Inflammatory macrophage treated with lipopolysaccharide for 4 hours (primary cell): ENCODE measurements around the gene FGF21.
A peak's percentile ranks its signal among the peaks of the same experiment; 100 is the strongest.
"Not testable (repeated sequence)": the region's sequence is repeated elsewhere in the genome, so short reads cannot be mapped to it uniquely, and the experiment has no call there.

ENCODE experiments used
- DNase-seq: peaks from one replicate; pipeline ENCODE4 v3.0.0-alpha.2; 2020

Gene FGF21

DNA sequence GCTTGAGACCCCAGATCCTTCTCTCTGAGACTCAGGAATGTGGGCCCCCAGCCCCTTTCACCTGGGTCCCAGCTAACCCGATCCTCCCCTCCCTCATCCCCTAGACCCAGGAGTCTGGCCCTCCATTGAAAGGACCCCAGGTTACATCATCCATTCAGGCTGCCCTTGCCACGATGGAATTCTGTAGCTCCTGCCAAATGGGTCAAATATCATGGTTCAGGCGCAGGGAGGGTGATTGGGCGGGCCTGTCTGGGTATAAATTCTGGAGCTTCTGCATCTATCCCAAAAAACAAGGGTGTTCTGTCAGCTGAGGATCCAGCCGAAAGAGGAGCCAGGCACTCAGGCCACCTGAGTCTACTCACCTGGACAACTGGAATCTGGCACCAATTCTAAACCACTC lies 463 bp downstream of the FGF21 start:
- DNase-seq = no peak

DNA sequence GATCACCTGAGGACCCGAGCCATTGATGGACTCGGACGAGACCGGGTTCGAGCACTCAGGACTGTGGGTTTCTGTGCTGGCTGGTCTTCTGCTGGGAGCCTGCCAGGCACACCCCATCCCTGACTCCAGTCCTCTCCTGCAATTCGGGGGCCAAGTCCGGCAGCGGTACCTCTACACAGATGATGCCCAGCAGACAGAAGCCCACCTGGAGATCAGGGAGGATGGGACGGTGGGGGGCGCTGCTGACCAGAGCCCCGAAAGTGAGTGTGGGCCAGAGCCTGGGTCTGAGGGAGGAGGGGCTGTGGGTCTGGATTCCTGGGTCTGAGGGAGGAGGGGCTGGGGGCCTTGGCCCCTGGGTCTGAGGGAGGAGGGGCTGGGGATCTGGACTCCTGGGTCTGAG lies 888 bp downstream of the FGF21 start:
- no peak for DNase-seq

- no peak for DNase-seq
Observed at GRCh38 chr19:48756686-48757085, 1.4 kb downstream of the FGF21 start.

- no peak for DNase-seq
Observed at GRCh38 chr19:48757089-48757675, 1.9 kb downstream of the FGF21 start.

DNA sequence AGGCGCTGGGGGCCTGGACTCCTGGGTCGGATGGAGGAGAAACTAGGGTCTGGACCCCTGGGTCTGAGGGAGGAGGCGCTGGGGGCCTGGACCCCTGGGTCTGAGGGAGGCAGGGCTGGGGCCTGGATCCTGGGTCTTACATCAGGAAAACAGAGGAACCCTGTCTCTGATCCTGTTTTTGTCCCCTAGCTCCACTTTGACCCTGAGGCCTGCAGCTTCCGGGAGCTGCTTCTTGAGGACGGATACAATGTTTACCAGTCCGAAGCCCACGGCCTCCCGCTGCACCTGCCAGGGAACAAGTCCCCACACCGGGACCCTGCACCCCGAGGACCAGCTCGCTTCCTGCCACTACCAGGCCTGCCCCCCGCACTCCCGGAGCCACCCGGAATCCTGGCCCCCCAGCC lies 2.4 kb downstream of the FGF21 start:
- DNase-seq = no peak

GRCh38 chr19:48760504-48761205 lies 5.3 kb downstream of the FGF21 start:
- no peak for DNase-seq

- not testable (repeated sequence) for DNase-seq
Observed at GRCh38 chr19:48765816-48766215, 10.5 kb downstream of the FGF21 start.

GRCh38 chr19:48768171-48768753 lies 12.9 kb downstream of the FGF21 start:
- DNase-seq = not testable (repeated sequence)

GRCh38 chr19:48768994-48769713 lies 13.8 kb downstream of the FGF21 start:
- peak; percentile 72 for DNase-seq

DNA sequence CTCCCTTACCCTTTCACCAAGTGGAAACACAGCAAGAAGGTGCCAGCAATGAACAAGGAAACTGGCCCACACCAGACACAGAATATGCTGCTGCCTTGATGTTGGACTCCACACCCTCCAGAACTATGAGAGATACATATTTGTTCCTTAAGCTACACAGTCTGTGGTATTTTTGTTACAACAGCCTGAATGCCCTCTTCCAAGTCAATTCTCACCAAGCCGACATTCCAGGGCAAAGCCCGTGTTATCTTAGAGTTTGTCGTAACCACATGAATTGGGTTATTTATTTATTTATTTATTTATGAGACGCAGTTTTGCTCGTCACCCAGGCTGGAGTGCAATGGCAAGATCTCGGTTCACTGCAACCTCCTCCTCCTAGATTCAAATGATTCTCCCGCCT lies 14.9 kb downstream of the FGF21 start:
- DNase-seq = no peak

GRCh38 chr19:48770734-48771472 lies 15.6 kb downstream of the FGF21 start:
- DNase-seq = no peak

DNA sequence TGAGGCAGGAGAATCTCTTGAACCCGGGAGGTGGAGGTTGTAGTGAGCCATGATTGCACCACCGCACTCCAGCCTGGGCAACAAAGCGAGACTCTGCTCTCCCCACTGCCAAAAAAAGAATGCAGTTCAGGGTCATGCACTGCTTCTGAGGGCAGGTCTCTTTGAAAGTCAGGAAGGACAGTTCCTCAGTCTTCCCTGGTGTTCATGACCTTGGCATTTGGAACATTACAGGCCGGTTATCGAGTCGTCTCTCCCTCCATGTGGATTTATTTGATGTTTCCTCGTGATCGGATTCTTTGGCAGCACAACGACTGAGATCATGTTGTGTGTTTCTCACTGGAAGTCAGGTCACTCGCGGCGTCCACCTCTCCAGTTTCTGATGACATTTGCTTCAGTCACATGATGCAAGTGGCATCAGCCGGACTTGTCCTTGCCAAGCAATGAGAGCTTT lies 17.2 kb downstream of the FGF21 start:
- DNase-seq = no peak

DNA sequence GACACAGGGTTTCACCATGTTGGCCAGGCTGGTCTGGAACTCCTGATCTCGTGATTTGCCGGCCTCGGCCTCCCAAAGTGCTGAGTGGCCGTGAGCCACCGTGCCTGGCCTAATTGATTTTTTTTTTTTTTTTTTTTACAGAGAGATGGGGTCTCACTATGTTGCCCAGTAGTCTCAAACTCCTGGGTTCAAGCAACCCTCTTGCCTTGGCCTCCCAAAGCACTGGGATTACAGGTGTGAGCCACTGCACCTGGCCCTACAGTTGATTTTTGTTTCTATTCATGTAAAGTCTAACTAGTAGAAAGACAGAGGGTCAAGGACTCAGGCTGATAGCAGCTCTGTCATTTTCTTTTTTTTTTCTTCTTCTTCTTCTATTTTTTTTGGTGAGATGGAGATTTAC lies 21.8 kb downstream of the FGF21 start:
- no peak for DNase-seq

DNA sequence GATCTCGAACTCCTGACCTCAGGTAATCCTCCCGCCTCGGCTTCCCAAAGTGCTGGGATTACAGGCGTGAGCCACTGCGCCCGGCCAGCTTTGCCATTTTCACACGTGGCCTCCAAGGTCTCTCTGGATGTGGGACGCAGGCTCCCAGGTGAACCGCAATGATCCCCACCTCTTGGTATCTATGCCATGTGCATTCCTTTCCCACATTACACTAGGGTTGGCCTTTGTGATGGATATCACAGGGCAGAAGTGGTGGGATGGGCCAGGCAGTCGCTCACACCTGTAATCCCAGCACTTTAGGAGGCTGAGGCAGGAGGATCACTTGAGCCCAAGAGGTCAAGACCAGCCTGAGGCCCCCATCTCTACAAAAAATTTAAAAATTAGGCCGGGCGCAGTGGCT lies 22.4 kb downstream of the FGF21 start:
- DNase-seq = no peak

- no peak for DNase-seq
Observed at GRCh38 chr19:48779636-48780035, 24.3 kb downstream of the FGF21 start.

DNA sequence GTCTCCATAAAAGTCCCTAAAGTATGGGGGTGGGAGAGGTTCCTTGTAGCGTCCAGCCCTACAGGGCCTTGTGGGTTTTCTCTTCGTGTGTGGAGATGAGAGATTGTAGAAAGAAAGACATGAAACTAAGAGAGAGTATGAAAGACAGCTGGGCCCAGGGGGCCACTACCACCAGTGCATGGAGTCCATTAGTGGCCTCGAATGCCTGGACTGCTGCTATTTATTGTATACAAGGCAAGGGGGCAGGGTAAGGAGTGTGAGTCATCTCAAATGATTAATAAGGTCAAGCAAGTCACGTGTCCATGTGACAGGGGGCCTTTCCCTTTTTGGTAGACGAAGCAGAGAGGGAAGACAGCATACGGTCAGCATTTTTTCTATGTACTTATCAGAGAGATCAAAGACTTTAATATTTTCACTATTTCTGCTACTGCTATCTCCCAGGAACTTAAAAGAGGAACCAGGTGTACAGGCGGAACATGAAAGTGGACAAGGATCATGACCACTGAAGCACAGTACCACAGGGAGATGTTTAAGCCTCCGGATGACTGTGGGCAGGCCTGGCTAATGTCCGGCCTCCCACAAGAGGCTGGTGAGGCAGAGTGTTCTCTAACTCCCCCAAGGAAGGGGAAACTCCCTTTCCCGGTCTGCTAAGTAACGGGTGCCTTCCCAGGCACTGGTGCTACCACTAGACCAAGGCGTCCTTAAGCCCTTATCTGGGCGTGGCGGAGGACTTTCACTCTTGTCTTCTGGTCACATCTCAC lies 25.5 kb downstream of the FGF21 start:
- peak; percentile 88 for DNase-seq

GRCh38 chr19:48784527-48784926 lies 29.2 kb downstream of the FGF21 start:
- peak; percentile 13 for DNase-seq

GRCh38 chr19:48786422-48786821 lies 31.1 kb downstream of the FGF21 start:
- DNase-seq = not testable (repeated sequence)

GRCh38 chr19:48787331-48787730 lies 32.0 kb downstream of the FGF21 start:
- not testable (repeated sequence) for DNase-seq

DNA sequence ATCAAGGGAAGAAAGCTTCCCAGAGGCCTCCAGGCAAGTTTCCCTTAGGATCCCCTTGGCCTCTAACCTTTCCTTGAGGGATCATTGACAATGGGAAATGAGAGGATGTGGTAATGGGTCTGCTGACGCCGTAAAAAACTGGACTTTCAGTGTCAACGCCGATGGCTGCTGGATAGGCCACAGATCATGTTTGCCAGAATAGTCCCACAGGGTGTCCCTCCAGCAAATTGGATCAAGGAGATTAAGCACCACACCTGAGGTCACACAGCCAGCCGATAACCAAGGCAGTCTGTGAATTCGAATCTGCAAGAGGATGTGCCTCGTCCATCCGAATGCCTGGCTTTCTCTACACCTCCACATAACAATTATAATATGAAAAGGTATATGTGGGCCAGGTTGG lies 37.9 kb downstream of the FGF21 start:
- no peak for DNase-seq

- DNase-seq = no peak
Observed at GRCh38 chr19:48794291-48794690, 39.0 kb downstream of the FGF21 start.

DNA sequence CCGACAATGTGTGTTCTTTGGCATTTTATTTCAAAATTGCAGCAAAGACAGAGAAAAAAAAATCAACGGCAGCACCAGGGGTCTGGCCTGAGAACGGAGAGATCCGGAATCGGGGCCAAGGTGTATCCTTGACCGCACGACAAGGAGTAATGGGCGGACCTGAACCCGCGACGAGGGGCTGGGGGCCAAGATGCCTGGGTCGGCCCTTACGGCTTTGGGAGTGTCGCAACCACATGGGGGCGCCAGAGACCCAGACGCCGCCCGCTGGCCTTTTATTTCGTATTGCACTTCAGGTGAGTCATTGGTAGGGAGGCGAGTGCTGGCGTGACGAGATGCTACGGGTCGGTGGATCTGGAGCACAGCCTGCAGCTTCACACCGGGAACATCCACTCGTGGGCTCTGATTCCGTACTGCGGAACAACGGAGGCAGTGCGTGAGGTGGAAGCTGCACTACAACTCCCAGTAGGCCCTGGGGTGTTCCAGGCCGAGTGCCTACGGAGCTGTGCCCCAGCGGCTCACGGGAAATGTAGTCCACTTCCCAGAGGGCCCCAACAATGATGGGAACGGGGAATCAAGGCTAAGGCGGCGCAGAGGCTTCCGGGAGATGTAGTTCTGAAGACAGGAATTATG lies 39.8 kb downstream of the FGF21 start:
- peak; percentile 91 for DNase-seq
